HG03045 (cell line): ENCODE measurements around the gene AK5.
"Not testable (repeated sequence)": the region's sequence is repeated elsewhere in the genome, so short reads cannot be mapped to it uniquely, and the experiment has no call there.

Source experiments
- ATAC-seq: cut with Tn5 transposase; IDR thresholded peaks from one replicate; pipeline ENCODE4 v1.9.1; 2021; ENCODE audit warnings: mild to moderate bottlenecking, moderate library complexity; ENCODE audit not compliant: unreplicated experiment

The AK5 gene

DNA sequence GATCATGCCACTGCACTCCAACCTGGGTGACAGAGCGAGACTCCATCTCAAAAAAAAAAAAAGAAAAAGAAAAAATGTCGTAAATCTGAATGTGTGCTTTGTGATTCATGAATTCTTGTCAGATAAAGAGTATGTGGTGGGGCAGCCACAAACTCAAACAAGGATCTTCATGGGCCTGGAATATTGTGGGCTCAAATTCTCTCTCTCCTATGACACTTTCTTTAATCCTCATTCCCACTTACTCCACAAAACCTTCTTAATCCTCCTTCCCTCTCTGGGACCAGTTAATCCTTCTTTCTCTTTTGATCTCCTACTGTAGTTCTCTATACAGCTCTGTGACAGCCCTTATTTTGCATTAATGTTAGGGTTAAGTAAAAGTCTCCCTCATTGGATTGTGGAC lies 112.3 kb downstream of the AK5 start:
- ATAC-seq = no peak

GRCh38 chr1:77395051-77395450 lies 113.2 kb downstream of the AK5 start:
- no peak for ATAC-seq

DNA sequence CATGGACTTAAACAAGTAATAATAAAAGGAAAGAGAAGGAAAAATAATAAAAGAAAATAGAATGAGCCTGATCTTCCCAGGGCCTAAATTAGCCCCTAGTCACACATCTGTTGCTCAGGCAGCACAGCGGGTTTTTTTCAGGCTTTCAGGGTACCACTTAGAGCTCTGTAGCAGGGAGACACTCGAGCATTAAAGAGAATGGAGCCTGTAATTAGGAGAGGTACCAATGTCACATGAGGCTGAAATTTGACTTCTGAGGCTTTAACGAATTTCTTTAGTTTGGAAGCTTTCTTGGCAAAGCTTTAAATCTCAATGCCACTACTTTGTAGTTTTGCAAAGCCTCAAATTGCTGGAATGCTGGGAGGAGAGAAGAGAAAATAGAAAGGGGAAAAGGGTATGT lies 116.3 kb downstream of the AK5 start:
- ATAC-seq = no peak

- ATAC-seq = no peak
These were observed 117.6 kb downstream of the AK5 start for GRCh38 chr1:77399250-77400086.

DNA sequence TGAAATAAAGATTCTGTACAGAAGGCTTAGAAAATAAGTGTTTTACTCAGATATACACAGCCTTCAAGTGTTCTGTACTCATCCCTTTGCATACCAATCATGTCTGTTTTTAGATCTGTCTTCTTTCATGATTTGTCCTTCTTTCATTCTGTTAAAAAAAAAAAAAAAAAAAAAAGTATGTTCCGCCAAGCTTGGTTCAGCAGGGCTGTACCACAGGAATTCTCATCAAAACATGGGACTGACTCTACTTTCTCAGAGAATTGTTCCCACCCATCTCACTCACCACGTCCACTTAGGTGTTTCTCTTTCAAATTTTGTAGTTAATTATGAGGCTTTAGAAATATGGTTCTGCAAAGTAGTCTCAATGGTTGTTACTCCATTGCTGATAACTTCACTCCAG lies 119.0 kb downstream of the AK5 start:
- ATAC-seq = no peak

DNA sequence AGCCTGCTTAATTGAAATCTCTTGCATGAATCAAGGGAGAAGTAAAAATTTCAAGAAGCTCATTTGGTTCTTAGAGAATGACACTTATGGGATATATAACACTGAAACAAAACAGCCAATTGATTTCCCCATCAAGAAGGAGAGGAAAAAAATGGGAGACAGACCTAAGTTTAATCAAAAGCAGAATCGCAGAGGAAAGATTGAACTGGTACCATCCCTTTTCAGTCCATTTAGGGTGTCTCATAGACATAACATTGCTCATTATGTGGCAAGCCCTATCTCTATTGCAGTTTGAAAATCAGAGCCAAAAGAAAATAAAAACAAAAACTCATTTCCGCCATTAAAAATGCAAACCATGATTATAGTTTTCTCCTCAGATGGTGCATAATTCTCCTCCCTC lies 119.6 kb downstream of the AK5 start:
- ATAC-seq = no peak

DNA sequence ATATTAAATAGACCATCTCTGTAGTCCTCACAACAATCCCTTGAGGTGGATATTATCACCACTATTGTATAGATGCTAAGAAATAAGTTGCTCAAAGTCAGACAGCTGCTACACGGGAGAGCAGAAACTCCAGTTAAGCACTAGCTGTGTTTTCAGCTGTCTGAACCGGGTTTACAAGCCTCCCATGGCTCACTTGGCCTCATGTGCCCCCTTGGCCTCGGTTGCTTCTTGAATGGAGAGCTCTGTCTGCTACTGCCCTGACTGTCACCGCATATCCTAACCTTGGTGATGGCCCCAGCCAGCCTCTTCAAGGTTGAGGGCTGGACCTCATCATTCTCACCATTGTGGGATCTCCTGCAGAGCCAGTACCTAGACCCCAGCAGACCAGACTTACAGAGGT lies 123.4 kb downstream of the AK5 start:
- no peak for ATAC-seq

DNA sequence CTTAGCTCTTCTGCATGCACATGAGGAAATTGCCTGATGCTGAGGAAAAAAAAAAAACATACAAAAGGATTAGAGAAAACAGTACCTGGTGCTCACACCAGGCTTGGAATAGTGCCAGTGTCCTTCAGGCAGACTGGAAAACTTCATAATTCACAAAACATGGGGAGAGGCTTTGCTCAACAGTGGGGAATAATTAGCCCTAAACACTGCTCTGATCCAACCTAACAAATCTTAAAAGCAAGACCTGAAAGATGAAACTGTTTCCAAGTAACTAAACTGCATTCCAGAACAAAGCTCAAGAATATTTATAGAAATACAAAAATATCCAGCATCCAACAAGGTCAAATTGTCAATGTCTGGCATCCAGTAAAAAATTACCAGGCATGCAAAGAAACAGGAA lies 124.8 kb downstream of the AK5 start:
- ATAC-seq = no peak

DNA sequence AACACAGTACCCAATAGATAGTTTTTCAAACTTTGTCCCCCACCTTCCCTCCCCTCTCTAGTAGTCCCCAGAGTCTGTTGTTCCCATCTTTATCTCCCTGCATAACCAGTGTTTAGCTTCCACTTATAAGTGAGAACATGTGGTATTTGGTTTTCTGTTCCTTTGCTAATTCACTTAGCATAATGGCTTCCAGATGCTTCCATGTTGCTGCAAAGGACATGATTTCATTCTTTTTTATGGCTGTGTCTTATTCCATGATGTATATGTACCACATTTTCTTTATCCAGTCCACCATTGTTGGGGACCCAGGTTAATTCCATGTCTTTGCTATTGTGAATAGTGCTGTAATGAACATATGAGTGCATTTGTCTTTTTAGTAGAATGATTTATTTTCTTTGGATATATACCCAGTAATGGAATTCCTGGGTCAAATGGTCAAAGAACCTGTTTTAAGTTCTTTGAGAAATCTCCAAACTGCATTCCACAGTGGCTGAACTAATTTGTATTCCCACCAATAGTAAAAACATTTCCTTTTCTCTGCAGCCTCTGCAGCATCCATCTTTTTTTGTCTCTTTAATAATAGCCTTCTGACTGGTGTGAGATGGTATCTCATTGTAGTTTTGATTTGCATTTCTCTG lies 126.0 kb downstream of the AK5 start:
- no peak for ATAC-seq

DNA sequence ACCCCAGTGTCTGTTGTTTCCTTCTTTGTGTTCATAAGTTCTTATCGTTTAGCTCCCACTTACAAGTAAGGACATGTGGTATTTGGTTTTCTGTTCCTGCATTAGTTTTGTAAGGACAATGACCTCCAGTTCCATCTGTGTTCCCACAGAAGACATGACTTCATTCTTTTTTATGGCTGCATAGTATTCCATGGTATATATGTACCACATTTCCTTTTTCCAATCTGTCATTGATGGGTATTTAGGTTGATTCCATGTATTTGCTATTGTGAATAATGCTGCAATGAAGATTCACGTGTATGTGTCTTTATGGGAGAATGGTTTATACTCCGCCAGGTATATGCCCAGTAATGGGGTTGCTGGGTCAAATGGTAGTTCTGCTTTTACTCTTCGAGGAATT lies 127.1 kb downstream of the AK5 start:
- ATAC-seq = not testable (repeated sequence)

DNA sequence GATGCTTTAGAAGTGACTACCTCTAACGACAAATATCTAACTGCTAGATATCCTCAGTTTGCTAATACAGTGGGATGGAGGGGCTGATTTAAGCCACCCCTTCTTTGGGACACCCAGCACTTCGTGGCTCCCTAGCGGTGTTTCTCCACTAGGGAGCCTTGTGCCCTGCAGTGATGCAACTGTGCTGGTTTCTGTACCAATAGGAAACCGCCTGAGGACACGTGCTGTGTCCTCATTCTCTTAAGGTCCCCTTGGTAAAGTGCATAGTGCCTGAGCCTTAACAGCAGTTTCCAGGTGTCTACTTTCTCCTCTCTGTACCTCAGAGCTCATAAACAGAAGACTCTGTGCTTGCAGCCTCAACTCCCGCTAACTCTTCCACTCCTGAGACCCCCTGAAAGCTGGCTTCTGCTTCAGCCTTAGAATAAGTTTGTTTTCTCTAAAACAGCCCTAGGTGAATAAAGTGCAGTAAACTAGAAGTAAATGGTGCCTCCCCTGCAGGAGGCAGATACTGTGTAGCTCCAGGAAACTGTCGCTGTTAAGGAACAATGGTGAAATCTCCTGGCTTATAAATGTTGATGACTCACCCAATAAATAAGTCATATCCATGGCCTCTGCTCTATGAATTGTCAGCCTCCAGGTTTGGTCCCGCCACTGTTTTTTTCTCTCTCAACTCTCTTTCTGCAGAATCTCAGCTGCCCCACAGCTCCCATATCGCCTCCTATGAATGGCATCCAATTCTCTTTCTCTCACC lies 130.4 kb downstream of the AK5 start:
- no peak for ATAC-seq

- ATAC-seq = peak; percentile 66
These were observed 131.2 kb downstream of the AK5 start for GRCh38 chr1:77412820-77413530.

- ATAC-seq = peak; percentile 75
These were observed 131.9 kb downstream of the AK5 start for GRCh38 chr1:77413541-77414335.

GRCh38 chr1:77415579-77415978 lies 133.8 kb downstream of the AK5 start:
- ATAC-seq = no peak

DNA sequence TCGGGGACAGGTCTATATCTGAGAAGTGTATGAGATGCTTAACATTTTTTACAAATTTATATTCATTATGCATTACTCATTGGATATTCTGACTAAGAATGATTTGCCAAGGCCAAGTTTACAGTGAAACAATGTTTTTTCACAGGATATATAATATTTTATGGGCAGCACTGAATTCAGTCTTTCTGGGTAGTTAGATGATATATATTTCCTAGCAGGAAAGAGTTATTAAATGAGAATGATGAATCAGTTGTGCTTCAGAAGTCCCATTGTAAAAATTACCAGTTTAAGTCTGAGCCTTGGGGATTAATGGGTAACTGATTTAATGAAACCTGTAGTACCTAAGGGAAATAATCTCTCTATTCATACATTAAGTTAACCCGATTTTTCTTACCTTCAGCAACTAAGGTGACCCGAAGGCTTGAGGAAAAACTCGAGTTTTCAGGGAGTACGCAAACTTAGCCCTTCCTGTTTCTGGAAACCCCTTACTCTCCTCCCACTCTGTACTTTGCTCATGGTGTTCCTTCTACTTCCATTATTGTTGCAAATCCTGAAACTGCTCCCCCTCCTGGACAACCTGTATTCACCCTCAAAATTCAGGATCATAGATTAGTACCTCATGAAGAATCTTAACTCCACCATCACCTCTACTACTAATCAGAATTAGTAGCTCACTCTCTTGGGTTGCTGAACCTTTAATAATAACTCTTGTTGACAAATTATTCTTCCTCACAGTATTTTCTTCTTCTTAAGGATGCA lies 135.1 kb downstream of the AK5 start:
- ATAC-seq = no peak

- not testable (repeated sequence) for ATAC-seq
These were observed 136.2 kb downstream of the AK5 start for GRCh38 chr1:77418055-77418454.

DNA sequence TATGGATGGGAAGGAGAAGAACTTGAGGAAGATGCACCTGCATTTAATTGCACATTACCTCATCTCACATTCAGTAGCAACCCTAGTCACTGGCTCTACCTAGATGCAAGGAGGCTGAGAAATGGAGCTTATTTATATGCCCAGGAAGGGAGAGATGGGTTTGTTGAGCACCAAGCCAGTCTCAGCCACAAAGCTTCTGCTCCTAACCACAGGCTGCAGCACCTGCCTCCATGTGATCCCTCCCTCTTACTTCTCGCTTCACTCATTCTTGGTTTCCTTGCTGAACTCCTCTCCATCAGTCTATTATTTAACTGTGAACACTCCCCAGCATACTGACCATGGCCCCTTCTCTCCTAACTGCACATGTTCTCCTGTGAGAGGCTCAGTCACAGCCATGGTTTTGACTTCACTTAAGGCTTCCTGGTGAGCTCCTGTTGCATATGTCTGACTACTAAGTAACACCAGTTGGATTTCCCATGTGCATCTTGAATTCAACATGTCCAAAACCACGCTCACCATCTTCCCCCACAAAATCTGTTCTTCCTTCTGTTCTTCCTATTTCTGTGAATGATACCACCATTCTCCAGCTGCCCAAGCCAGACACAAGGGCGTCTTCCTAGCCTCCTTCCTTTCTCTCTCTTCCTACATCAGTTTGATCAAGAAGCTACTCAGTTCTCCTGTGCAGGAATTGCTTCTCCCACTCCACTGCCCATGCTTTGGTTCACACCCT lies 139.8 kb downstream of the AK5 start:
- ATAC-seq = peak; percentile 65

GRCh38 chr1:77424236-77424635 lies 142.4 kb downstream of the AK5 start:
- no peak for ATAC-seq

DNA sequence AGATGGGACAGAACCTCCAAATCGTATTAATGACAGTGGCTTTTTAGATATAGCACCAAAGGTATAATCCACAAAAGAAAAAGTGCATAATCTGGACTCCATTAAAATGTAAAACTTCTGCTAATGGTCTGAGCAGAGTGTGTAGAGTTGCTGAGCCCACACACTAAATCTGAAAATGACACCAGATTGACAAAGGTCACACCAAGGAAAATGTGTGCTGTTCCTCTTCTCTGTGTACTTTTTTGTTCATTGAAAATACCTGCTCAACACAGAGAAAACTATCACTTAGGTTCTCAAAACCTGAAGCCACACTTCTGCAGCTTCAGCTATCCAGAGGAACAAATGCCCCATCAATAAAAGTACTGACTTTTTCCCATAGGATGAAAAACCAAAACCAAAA lies 146.2 kb downstream of the AK5 start:
- no peak for ATAC-seq
